HepG2 (cell line): Measurements from ENCODE around the gene ENPP7. TPM values are rescaled to one million over a fixed set of nuclear protein-coding genes. Genes with fewer than 3 reads are reported as not detected.

Source experiments
- ELF3 ChIP-seq: IDR thresholded peaks from 2 replicates; pipeline ENCODE4 v1.6.1; 2016; ENCODE audit warnings: missing genetic modification reagents, missing compliant biosample characterization
- ETV5 ChIP-seq: IDR thresholded peaks from 2 replicates; pipeline ENCODE4 v1.6.1; 2018; ENCODE audit warnings: missing biosample characterization, missing genetic modification reagents, inconsistent platforms, borderline replicate concordance
- HNRNPH1 ChIP-seq: fragments of 200-400 bp; formaldehyde crosslinking; optimal IDR thresholded peaks from 2 replicates; pipeline ENCODE3; 2017; ENCODE audit warnings: mild to moderate bottlenecking, low read depth, low read length
- KDM6A ChIP-seq: IDR thresholded peaks from 2 replicates; pipeline ENCODE4 v1.6.1; 2016; ENCODE audit warnings: low read depth
- MED13 ChIP-seq: sonication (generic); formaldehyde crosslinking; IDR thresholded peaks from 2 replicates; pipeline ENCODE4 v1.5.0; 2020; ENCODE audit warnings: missing genetic modification reagents
- NPAS2 ChIP-seq: sonication (generic); formaldehyde crosslinking; IDR thresholded peaks from 2 replicates; pipeline ENCODE4 v1.8.0; 2022; ENCODE audit warnings: mild to moderate bottlenecking, missing genetic modification reagents, borderline replicate concordance
- NR1H2 ChIP-seq: sonication (generic); formaldehyde crosslinking; IDR thresholded peaks from 2 replicates; pipeline ENCODE4 v1.8.1; 2022; ENCODE audit warnings: low read depth, missing genetic modification reagents, borderline replicate concordance
- NR3C1 ChIP-seq: sonication (generic); formaldehyde crosslinking; IDR thresholded peaks from 2 replicates; pipeline ENCODE4 v1.4.0; 2020; ENCODE audit warnings: missing genetic modification reagents
- ONECUT2 ChIP-seq: sonication (generic); formaldehyde crosslinking; IDR thresholded peaks from 2 replicates; pipeline ENCODE4 v1.4.0; 2020; ENCODE audit warnings: missing genetic modification reagents
- PRMT3 ChIP-seq: sonication (generic); formaldehyde crosslinking; IDR thresholded peaks from 2 replicates; pipeline ENCODE4 v1.8.1; 2022; ENCODE audit warnings: low read depth, mild to moderate bottlenecking, moderate library complexity, missing genetic modification reagents, borderline replicate concordance
- SMARCC2 ChIP-seq: fragments of 450-650 bp; IDR thresholded peaks from 2 replicates; pipeline ENCODE4 v1.6.1; 2017; ENCODE audit warnings: antibody characterized with exemption, mild to moderate bottlenecking
- SOX13 ChIP-seq, 3 experiments: fragments of 450-650 bp in 1 of 3; sonication (generic) in 1 of 3; formaldehyde crosslinking in 1 of 3; IDR thresholded peaks in 2 of 3; conservative IDR thresholded peaks in 1 of 3; 2 replicates each; pipeline versions ENCODE4 v1.5.0 to v1.6.1; 2016 to 2020; ENCODE audit warnings: antibody characterized with exemption in 1 of 3, mild to moderate bottlenecking in 1 of 3, missing compliant biosample characterization in 1 of 3, missing genetic modification reagents in 1 of 3, moderate library complexity in 1 of 3
- YEATS4 ChIP-seq: sonication (generic); formaldehyde crosslinking; IDR thresholded peaks from 2 replicates; pipeline ENCODE4 v1.4.0; 2020; ENCODE audit warnings: missing genetic modification reagents, borderline replicate concordance
- ZNF44 ChIP-seq: sonication (generic); formaldehyde crosslinking; IDR thresholded peaks from 2 replicates; pipeline ENCODE4 v1.5.1; 2020; ENCODE audit warnings: mild to moderate bottlenecking, missing genetic modification reagents
- ZNF768 ChIP-seq: sonication (generic); formaldehyde crosslinking; IDR thresholded peaks from 2 replicates; pipeline ENCODE4 v1.4.0; 2020; ENCODE audit warnings: missing genetic modification reagents
- ZNF839 ChIP-seq: sonication (generic); formaldehyde crosslinking; IDR thresholded peaks from 2 replicates; pipeline ENCODE4 v1.4.0; 2020; ENCODE audit warnings: missing genetic modification reagents, mild to moderate bottlenecking, borderline replicate concordance
- polyA plus RNA-seq, 8 experiments: library from polyadenylated mRNA; depleted of rRNA in 3 of 8; stranded (reverse) in 7 of 8; unstranded in 1 of 8; fragments of >200 nt; fragmentation: Illumina TruSeq in 4 of 8; extraction: Trizol in 4 of 8; gene quantifications; 2 replicates each; pipeline versions ENCODE4 v1.2.1 to v1.2.3, GENCODE V29; 2011 to 2016; ENCODE audit warnings: low read depth in 4 of 8, missing spikeins in 1 of 8, mixed read lengths in 1 of 8; ENCODE audit not compliant: insufficient read depth in 1 of 8
- total RNA-seq, 5 experiments: library from RNA; depleted of rRNA; stranded (reverse); fragments of >200 nt; fragmentation: Illumina TruSeq; extraction: Trizol; gene quantifications; 2 replicates each; pipeline ENCODE4 v1.2.3, GENCODE V29; 2016; ENCODE audit warnings: low read depth in 1 of 5
- TF ChIP-seq, protein P1 (sequence below): sonication (generic); formaldehyde crosslinking; conservative IDR thresholded peaks from 2 replicates; pipeline ENCODE4 v1.4.0; 2020; ENCODE audit warnings: missing genetic modification reagents
- TF ChIP-seq, protein P2 (sequence below): sonication (generic); formaldehyde crosslinking; IDR thresholded peaks from 2 replicates; pipeline ENCODE4 v1.4.0; 2020; ENCODE audit warnings: mild to moderate bottlenecking, missing genetic modification reagents
- TF ChIP-seq, protein P3 (sequence below): sonication (generic); formaldehyde crosslinking; IDR thresholded peaks from 2 replicates; pipeline ENCODE4 v1.9.0; 2021; ENCODE audit warnings: missing genetic modification reagents, mild to moderate bottlenecking, borderline replicate concordance
- TF ChIP-seq, protein P4 (sequence below): sonication (generic); formaldehyde crosslinking; IDR thresholded peaks from 2 replicates; pipeline ENCODE4 v1.5.0; 2020; ENCODE audit warnings: missing genetic modification reagents
- TF ChIP-seq, protein P5 (sequence below): IDR thresholded peaks from 2 replicates; pipeline ENCODE4 v1.6.1; 2012; ENCODE audit warnings: inconsistent platforms
- TF ChIP-seq, protein P6 (sequence below): conservative IDR thresholded peaks from 2 replicates; pipeline ENCODE4 v1.6.1; 2018; ENCODE audit warnings: missing genetic modification reagents

Gene ENPP7
- total and polyA plus RNA-seq, 2 of the 13 experiments (the other 11 are each of a cell fraction or from before 2014, with no cell fraction given) = 1.1 to 2.2 TPM

DNA sequence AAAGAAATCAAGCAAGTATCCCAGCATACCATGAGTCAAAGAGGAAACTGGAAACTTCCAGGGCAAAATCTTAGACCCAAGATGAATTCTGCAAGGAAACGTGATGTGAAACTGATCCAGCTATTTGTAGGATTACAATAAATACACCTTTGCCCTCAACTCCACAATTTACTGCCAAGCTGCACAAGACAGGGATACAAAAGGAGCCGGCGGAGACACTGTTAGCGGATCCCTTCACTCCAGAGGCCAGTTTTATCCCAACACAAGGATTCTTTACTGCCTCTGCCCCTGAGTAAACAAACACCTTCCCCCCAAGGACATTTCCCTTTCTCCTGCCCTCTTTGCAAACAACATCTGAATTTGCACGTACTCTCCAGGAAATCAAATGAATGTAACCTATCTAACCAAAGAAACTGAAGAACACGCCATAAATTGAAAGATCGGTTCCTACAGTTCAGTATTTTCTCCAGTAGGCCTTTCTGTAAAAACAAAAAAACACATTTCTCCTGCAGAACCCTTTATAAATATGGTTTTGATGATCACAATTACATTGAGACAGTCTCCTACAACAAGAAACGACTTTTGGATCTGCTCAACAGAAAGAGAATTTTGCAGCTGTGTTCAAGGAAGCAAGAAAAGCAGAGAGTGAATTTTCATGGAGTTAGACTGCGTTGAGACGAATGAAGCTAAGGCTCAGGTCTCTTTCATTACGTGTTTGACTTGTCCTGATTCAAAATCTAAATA, 45.8 kb downstream of the ENPP7 start (continued):
- TF ChIP-seq, protein P1, sequence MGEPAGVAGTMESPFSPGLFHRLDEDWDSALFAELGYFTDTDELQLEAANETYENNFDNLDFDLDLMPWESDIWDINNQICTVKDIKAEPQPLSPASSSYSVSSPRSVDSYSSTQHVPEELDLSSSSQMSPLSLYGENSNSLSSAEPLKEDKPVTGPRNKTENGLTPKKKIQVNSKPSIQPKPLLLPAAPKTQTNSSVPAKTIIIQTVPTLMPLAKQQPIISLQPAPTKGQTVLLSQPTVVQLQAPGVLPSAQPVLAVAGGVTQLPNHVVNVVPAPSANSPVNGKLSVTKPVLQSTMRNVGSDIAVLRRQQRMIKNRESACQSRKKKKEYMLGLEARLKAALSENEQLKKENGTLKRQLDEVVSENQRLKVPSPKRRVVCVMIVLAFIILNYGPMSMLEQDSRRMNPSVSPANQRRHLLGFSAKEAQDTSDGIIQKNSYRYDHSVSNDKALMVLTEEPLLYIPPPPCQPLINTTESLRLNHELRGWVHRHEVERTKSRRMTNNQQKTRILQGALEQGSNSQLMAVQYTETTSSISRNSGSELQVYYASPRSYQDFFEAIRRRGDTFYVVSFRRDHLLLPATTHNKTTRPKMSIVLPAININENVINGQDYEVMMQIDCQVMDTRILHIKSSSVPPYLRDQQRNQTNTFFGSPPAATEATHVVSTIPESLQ = no peak
- TF ChIP-seq MED13 (CRISPR knock-in tag) (no peak), YEATS4 (CRISPR knock-in tag) (no peak), ZNF44 (CRISPR knock-in tag) (no peak), SOX13 (IDR thresholded peaks at IDR 0.05) (peak; percentile 70), SOX13 (CRISPR knock-in tag; conservative IDR thresholded peaks at IDR 0.05 in 1 of 2, IDR thresholded peaks at IDR 0.05 in 1 of 2) (peak in 1 of 2 experiments; percentile 77; a peak in 2 of 4 replicates), NR3C1 (CRISPR knock-in tag) (no peak), ETV5 (CRISPR knock-in tag) (peak; percentile 82; the same call in 1 of the 2 replicates), SMARCC2 (no peak), ONECUT2 (CRISPR knock-in tag) (no peak), ELF3 (CRISPR knock-in tag) (peak; percentile 97), PRMT3 (CRISPR knock-in tag) (no peak), NR1H2 (CRISPR knock-in tag) (no peak), ZNF768 (CRISPR knock-in tag) (no peak), KDM6A (CRISPR knock-in tag) (peak; percentile 28; the same call in 1 of the 2 replicates), NPAS2 (CRISPR knock-in tag) (no peak), ZNF839 (CRISPR knock-in tag) (no peak), HNRNPH1 (no peak)
- TF ChIP-seq, protein P2, sequence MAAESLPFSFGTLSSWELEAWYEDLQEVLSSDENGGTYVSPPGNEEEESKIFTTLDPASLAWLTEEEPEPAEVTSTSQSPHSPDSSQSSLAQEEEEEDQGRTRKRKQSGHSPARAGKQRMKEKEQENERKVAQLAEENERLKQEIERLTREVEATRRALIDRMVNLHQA (CRISPR knock-in tag) = no peak
- TF ChIP-seq, protein P3, sequence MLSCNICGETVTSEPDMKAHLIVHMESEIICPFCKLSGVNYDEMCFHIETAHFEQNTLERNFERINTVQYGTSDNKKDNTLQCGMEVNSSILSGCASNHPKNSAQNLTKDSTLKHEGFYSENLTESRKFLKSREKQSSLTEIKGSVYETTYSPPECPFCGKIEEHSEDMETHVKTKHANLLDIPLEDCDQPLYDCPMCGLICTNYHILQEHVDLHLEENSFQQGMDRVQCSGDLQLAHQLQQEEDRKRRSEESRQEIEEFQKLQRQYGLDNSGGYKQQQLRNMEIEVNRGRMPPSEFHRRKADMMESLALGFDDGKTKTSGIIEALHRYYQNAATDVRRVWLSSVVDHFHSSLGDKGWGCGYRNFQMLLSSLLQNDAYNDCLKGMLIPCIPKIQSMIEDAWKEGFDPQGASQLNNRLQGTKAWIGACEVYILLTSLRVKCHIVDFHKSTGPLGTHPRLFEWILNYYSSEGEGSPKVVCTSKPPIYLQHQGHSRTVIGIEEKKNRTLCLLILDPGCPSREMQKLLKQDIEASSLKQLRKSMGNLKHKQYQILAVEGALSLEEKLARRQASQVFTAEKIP = no peak
- TF ChIP-seq, protein P4, sequence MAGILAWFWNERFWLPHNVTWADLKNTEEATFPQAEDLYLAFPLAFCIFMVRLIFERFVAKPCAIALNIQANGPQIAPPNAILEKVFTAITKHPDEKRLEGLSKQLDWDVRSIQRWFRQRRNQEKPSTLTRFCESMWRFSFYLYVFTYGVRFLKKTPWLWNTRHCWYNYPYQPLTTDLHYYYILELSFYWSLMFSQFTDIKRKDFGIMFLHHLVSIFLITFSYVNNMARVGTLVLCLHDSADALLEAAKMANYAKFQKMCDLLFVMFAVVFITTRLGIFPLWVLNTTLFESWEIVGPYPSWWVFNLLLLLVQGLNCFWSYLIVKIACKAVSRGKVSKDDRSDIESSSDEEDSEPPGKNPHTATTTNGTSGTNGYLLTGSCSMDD (CRISPR knock-in tag) = no peak
- TF ChIP-seq, protein P5, sequence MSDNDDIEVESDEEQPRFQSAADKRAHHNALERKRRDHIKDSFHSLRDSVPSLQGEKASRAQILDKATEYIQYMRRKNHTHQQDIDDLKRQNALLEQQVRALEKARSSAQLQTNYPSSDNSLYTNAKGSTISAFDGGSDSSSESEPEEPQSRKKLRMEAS = no peak
- TF ChIP-seq, protein P6, sequence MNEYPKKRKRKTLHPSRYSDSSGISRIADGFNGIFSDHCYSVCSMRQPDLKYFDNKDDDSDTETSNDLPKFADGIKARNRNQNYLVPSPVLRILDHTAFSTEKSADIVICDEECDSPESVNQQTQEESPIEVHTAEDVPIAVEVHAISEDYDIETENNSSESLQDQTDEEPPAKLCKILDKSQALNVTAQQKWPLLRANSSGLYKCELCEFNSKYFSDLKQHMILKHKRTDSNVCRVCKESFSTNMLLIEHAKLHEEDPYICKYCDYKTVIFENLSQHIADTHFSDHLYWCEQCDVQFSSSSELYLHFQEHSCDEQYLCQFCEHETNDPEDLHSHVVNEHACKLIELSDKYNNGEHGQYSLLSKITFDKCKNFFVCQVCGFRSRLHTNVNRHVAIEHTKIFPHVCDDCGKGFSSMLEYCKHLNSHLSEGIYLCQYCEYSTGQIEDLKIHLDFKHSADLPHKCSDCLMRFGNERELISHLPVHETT (CRISPR knock-in tag) = no peak
